OCI-LY1 (cell line): ENCODE measurements around the gene MGA.

Experiments
- H2AFZ ChIP-seq: fragments of 200-600 bp; sonication (generic), shearing (Covaris generic); 2 replicates; pipeline ENCODE4 v1.6.0; 2014; ENCODE audit warnings: antibody characterized with exemption, mild to moderate bottlenecking, low read length
- H3F3A ChIP-seq: fragments of 200-600 bp; sonication (generic), shearing (Covaris generic); 2 replicates; pipeline ENCODE4 v1.6.0; 2014; ENCODE audit warnings: mild to moderate bottlenecking, antibody characterized with exemption, low read length, moderate library complexity; ENCODE audit not compliant: insufficient read depth
- H3K27ac ChIP-seq: fragments of 200-600 bp; sonication (generic); 2 replicates; pipeline ENCODE4 v1.5.1; 2014; ENCODE audit warnings: low read length, mixed run types, mild to moderate bottlenecking, low read depth; ENCODE audit not compliant: poor library complexity, severe bottlenecking
- H3K27me3 ChIP-seq: fragments of 200-600 bp; sonication (generic); 2 replicates; pipeline ENCODE4 v1.6.0; 2014; ENCODE audit warnings: antibody characterized with exemption, mild to moderate bottlenecking, low read length, moderate library complexity; ENCODE audit not compliant: insufficient read depth
- H3K36me3 ChIP-seq: fragments of 200-600 bp; sonication (generic); 2 replicates; pipeline ENCODE4 v1.6.1; 2014; ENCODE audit warnings: mild to moderate bottlenecking, antibody characterized with exemption, low read length, moderate library complexity, mixed read lengths; ENCODE audit not compliant: insufficient read depth
- H3K4me1 ChIP-seq: fragments of 200-600 bp; sonication (generic); 2 replicates; pipeline ENCODE4 v1.5.1; 2014; ENCODE audit warnings: mild to moderate bottlenecking, low read length, moderate library complexity; ENCODE audit not compliant: insufficient read depth, severe bottlenecking
- H3K4me2 ChIP-seq: fragments of 200-600 bp; sonication (generic), shearing (Covaris generic); 2 replicates; pipeline ENCODE4 v1.6.1; 2014; ENCODE audit warnings: low read length
- H3K4me3 ChIP-seq: fragments of 200-600 bp; sonication (generic); 2 replicates; pipeline ENCODE4 v1.5.1; 2014; ENCODE audit warnings: low read length, low read depth, mild to moderate bottlenecking, mixed read lengths; ENCODE audit not compliant: poor library complexity, severe bottlenecking
- H3K79me2 ChIP-seq: fragments of 200-600 bp; shearing (Covaris generic); 2 replicates; pipeline ENCODE4 v1.6.1; 2016; ENCODE audit warnings: mixed run types, low read length, mixed read lengths; ENCODE audit not compliant: insufficient read depth
- H3K9ac ChIP-seq: fragments of 200-600 bp; sonication (generic), shearing (Covaris generic); 2 replicates; pipeline ENCODE4 v1.6.1; 2014; ENCODE audit warnings: mild to moderate bottlenecking, low read length, mixed read lengths
- H3K9me2 ChIP-seq: fragments of 200-600 bp; sonication (generic), shearing (Covaris generic); 2 replicates; pipeline ENCODE4 v1.6.1; 2014; ENCODE audit warnings: low read depth, mild to moderate bottlenecking, low read length, mixed read lengths
- H3K9me3 ChIP-seq: fragments of 200-600 bp; shearing (Covaris generic); 2 replicates; pipeline ENCODE4 v1.6.1; 2014; ENCODE audit warnings: low read length, mixed read lengths
- H4K20me1 ChIP-seq: fragments of 200-600 bp; sonication (generic), shearing (Covaris generic); 2 replicates; pipeline ENCODE4 v1.6.0; 2016; ENCODE audit warnings: mild to moderate bottlenecking, low read length; ENCODE audit not compliant: insufficient read depth
- EZH2 ChIP-seq: fragments of 200-600 bp; sonication (generic), shearing (Covaris generic); IDR thresholded peaks from 2 replicates; pipeline ENCODE4 v1.8.0; 2017; ENCODE audit warnings: borderline replicate concordance, mixed run types, mild to moderate bottlenecking, antibody characterized with exemption, low read length, moderate library complexity, mixed read lengths
- TF ChIP-seq, protein P1 (sequence below): fragments of 200-600 bp; sonication (generic), shearing (Covaris generic); IDR thresholded peaks from 2 replicates; pipeline ENCODE4 v1.5.1; 2017; ENCODE audit warnings: mild to moderate bottlenecking, antibody characterized with exemption, low read length, moderate library complexity, mixed read lengths

MGA gene

DNA sequence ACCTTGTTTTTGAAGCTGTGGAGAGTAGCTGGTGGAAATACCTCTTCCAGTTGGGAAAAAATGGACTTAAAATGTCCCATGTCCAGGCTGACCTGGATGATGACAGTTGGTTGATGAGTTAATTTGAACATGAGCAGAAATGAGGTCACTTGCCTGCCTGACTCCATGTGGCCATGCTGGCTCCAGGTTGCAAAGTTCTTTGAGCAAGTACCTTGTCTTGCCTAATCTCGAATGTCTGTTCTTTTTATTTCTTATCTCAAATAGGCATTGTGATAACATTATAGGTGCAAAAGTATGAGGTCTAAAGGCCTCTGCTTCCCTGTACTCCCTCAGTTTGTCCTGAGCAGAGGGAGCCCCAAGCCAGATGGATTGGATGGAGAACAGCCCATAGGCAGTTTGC lies 123.1 kb downstream of the MGA start:
- Histone ChIP-seq H3K4me1 (peaks cover 58% of the 10 kb centered on the region), H3K79me2 (no peaks in the 10 kb centered on the region), H3K36me3 (0 out of 2 replicates have a peak, but pooled peaks cover 4% of the 10 kb centered on the region), H4K20me1 (no peaks in the 10 kb centered on the region), H2AFZ (no peak overlapping the region), H3K9me2 (no peaks in the 10 kb centered on the region), H3K9me3 (no peaks in the 10 kb centered on the region), H3K27ac (peak overlapping the region; percentile 88), H3F3A (no peaks in the 10 kb centered on the region), H3K4me3 (peak overlapping the region; percentile 14), H3K4me2 (peak overlapping the region; percentile 51), H3K27me3 (no peaks in the 10 kb centered on the region), H3K9ac (peak overlapping the region; percentile 32; the same call in 1 of the 2 replicates)
- TF ChIP-seq EZH2: no peak
- TF ChIP-seq, protein P1, sequence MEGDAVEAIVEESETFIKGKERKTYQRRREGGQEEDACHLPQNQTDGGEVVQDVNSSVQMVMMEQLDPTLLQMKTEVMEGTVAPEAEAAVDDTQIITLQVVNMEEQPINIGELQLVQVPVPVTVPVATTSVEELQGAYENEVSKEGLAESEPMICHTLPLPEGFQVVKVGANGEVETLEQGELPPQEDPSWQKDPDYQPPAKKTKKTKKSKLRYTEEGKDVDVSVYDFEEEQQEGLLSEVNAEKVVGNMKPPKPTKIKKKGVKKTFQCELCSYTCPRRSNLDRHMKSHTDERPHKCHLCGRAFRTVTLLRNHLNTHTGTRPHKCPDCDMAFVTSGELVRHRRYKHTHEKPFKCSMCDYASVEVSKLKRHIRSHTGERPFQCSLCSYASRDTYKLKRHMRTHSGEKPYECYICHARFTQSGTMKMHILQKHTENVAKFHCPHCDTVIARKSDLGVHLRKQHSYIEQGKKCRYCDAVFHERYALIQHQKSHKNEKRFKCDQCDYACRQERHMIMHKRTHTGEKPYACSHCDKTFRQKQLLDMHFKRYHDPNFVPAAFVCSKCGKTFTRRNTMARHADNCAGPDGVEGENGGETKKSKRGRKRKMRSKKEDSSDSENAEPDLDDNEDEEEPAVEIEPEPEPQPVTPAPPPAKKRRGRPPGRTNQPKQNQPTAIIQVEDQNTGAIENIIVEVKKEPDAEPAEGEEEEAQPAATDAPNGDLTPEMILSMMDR: no peak

DNA sequence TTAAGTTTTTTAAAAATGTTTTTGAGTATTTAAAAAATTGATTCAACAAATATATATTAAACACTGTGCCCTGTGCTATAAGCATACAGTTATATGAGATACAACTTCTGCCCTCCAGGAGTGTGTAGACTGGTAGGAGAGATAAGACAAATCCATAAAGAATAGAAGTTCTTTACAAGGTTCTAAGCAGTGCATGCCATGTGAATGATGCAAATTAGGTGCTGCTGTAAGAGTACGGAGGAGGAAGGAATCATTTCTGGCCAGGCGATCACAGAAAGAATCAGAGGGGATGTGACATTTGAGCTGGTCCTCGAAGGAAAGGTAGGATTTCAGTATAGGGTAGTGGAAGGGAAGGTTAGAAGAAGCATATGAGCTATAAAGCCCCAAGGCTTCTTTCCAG lies 128.1 kb downstream of the MGA start:
- 0 out of 2 replicates have a peak, but pooled peaks cover 4% of the 10 kb centered on the region for H3K36me3 ChIP-seq
- no peaks in the 10 kb centered on the region for H3K9me2 ChIP-seq
- H3K4me2 ChIP-seq: peak overlapping the region; percentile 1; the same call in 1 of the 2 replicates
- no peaks in the 10 kb centered on the region for H3K27me3 ChIP-seq
- no peaks in the 10 kb centered on the region for H3F3A ChIP-seq
- H3K9ac ChIP-seq: no peak overlapping the region
- H3K9me3 ChIP-seq: no peaks in the 10 kb centered on the region
- no peak for TF ChIP-seq EZH2
- TF ChIP-seq, protein P1: no peak
- no peak overlapping the region for H2AFZ ChIP-seq
- H3K4me1 ChIP-seq: peaks cover 56% of the 10 kb centered on the region
- no peak overlapping the region for H3K27ac ChIP-seq
- H4K20me1 ChIP-seq: no peaks in the 10 kb centered on the region
- no peaks in the 10 kb centered on the region for H3K79me2 ChIP-seq
- H3K4me3 ChIP-seq: no peak overlapping the region

DNA sequence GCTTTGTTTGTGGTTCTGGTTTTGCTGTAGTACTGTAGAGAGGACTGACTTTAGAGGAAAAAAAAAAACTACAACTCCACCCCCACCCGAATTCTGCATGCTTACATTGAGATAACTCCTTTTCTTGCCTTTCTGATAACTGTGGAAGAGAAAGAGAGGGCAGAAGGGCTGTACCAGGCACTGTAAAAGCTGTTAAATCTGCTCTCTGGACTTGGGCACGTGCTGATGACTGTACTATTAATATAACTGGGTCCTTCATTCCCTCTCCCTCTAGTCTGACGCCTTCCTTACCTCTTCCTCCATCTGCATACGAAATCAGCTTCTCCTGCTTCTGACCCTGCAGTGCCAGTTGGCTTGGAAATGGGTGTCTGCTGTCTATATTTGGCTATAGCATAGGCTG lies 129.0 kb downstream of the MGA start:
- no peaks in the 10 kb centered on the region for H3K27me3 ChIP-seq
- H3F3A ChIP-seq: no peaks in the 10 kb centered on the region
- peak overlapping the region; percentile 6 for H3K27ac ChIP-seq
- H3K4me1 ChIP-seq: peaks cover 47% of the 10 kb centered on the region
- no peak overlapping the region for H3K4me3 ChIP-seq
- no peaks in the 10 kb centered on the region for H3K9me3 ChIP-seq
- H3K9ac ChIP-seq: no peak overlapping the region; the same call in 1 of the 2 replicates
- no peaks in the 10 kb centered on the region for H3K79me2 ChIP-seq
- H3K36me3 ChIP-seq: 0 out of 2 replicates have a peak, but pooled peaks cover under 1% of the 10 kb centered on the region
- peak overlapping the region; percentile 1; the same call in 1 of the 2 replicates for H3K4me2 ChIP-seq
- H3K9me2 ChIP-seq: no peaks in the 10 kb centered on the region
- H2AFZ ChIP-seq: no peak overlapping the region
- H4K20me1 ChIP-seq: no peaks in the 10 kb centered on the region
- no peak for TF ChIP-seq EZH2
- TF ChIP-seq, protein P1: no peak
